Thyroid gland (tissue), 4 donors: Measurements from ENCODE around the gene ANKRD13B. TPM values are rescaled to one million over a fixed set of nuclear protein-coding genes. Genes with fewer than 3 reads are reported as not detected.

Source experiments
- DNase-seq, 2 donors: peaks; one replicate each; pipeline ENCODE4 v3.0.0-alpha.2; 2019
- H3K27ac ChIP-seq, 3 donors: fragments of 200-600 bp; sonication (generic); 1 replicate in 2 of 3; 2 replicates in 1 of 3; pipeline ENCODE4 v1.5.1; 2016 to 2019; ENCODE audit warnings: mild to moderate bottlenecking in 1 of 3, moderate library complexity in 1 of 3
- H3K27me3 ChIP-seq: fragments of 200-600 bp; sonication (generic); one replicate; pipeline ENCODE4 v1.5.1; 2019
- H3K36me3 ChIP-seq, 2 donors: fragments of 200-600 bp; sonication (generic); one replicate each; pipeline ENCODE4 v1.5.1; 2016 to 2019
- H3K4me1 ChIP-seq, 2 donors: fragments of 200-600 bp; sonication (generic); one replicate each; pipeline ENCODE4 v1.5.1; 2017 to 2019
- H3K4me3 ChIP-seq, 3 donors: fragments of 200-600 bp; sonication (generic); replicated peaks in 1 of 3; 1 replicate in 2 of 3; 2 replicates in 1 of 3; pipeline ENCODE4 v1.5.1; 2016; ENCODE audit warnings: mild to moderate bottlenecking in 1 of 3
- H3K9me3 ChIP-seq: fragments of 200-600 bp; sonication (generic); one replicate; pipeline ENCODE4 v1.5.1; 2017
- POLR2A ChIP-seq, 2 donors: fragments of 450-650 bp; IDR thresholded peaks; one replicate each; pipeline ENCODE4 v1.6.1; 2017; ENCODE audit warnings: antibody characterized with exemption in 2 of 2, mild to moderate bottlenecking in 2 of 2, moderate library complexity in 1 of 2
- WGBS, 2 donors: methylation state at CpG; one replicate each; pipeline ENCODE4 v1.1.5; 2017; 5-methylcytosine and 5-hydroxymethylcytosine counted together
- intact Hi-C: fragments of 100-400 bp; cut with DNase I; formaldehyde crosslinking; loops from one replicate; pipeline ENCODE4 v1.15.1; 2023
- total RNA-seq, 4 donors: library from RNA; depleted of rRNA; stranded (reverse); fragments of >200 nt; gene quantifications; one replicate each; pipeline ENCODE4 v1.2.3, GENCODE V29; 2016
- TF ChIP-seq, protein P1 (sequence below), 6 experiments: fragments of 200-600 bp in 3 of 6; fragments of 450-650 bp in 3 of 6; sonication (generic) in 3 of 6; IDR thresholded peaks; one replicate each; pipeline ENCODE4 v1.5.1; 2016 to 2019; ENCODE audit warnings: antibody characterized with exemption in 6 of 6, mild to moderate bottlenecking in 2 of 6, inconsistent platforms in 1 of 6, moderate library complexity in 1 of 6

ANKRD13B gene
- total RNA-seq, 4 donors from 2014 or later, result 1.6 to 5.8 (median 3.1) TPM

DNA sequence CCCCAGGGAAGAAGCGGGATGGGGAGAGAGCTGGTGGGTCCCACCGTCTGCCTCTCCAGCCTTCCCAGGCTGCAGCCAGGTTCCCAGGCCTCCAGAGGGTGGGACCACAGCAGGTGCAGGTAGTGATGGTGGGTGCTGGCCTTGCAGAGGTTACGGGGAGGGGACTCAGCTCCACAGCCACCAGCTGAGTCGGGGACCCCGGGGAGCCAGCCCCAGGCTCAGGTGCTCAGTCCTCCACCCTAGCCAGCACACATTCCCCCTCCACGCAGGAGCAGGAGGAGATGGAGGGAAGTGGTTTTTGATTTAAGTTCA lies 19.4 kb upstream of the ANKRD13B start:
- Histone ChIP-seq H3K4me3 (no peak overlapping the region), H3K36me3 (peaks cover 34 to 43% of the 10 kb centered on the region in 2 donors), H3K27ac (no peak overlapping the region), H3K4me1 (peaks cover 8 to 31% of the 10 kb centered on the region in 2 donors), H3K27me3 (no peaks in the 10 kb centered on the region), H3K9me3 (no peaks in the 10 kb centered on the region)
- DNase-seq, result no peak
- TF ChIP-seq POLR2A (IDR thresholded peaks at IDR 0.05), result no peak
- TF ChIP-seq, protein P1, sequence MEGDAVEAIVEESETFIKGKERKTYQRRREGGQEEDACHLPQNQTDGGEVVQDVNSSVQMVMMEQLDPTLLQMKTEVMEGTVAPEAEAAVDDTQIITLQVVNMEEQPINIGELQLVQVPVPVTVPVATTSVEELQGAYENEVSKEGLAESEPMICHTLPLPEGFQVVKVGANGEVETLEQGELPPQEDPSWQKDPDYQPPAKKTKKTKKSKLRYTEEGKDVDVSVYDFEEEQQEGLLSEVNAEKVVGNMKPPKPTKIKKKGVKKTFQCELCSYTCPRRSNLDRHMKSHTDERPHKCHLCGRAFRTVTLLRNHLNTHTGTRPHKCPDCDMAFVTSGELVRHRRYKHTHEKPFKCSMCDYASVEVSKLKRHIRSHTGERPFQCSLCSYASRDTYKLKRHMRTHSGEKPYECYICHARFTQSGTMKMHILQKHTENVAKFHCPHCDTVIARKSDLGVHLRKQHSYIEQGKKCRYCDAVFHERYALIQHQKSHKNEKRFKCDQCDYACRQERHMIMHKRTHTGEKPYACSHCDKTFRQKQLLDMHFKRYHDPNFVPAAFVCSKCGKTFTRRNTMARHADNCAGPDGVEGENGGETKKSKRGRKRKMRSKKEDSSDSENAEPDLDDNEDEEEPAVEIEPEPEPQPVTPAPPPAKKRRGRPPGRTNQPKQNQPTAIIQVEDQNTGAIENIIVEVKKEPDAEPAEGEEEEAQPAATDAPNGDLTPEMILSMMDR (IDR thresholded peaks at IDR 0.05), result no peak
- intact Hi-C loops, result no loop called here
- WGBS, 2 donors, result 92 to 94% methylated on average over 3 to 6 of the region's 6 CpGs

DNA sequence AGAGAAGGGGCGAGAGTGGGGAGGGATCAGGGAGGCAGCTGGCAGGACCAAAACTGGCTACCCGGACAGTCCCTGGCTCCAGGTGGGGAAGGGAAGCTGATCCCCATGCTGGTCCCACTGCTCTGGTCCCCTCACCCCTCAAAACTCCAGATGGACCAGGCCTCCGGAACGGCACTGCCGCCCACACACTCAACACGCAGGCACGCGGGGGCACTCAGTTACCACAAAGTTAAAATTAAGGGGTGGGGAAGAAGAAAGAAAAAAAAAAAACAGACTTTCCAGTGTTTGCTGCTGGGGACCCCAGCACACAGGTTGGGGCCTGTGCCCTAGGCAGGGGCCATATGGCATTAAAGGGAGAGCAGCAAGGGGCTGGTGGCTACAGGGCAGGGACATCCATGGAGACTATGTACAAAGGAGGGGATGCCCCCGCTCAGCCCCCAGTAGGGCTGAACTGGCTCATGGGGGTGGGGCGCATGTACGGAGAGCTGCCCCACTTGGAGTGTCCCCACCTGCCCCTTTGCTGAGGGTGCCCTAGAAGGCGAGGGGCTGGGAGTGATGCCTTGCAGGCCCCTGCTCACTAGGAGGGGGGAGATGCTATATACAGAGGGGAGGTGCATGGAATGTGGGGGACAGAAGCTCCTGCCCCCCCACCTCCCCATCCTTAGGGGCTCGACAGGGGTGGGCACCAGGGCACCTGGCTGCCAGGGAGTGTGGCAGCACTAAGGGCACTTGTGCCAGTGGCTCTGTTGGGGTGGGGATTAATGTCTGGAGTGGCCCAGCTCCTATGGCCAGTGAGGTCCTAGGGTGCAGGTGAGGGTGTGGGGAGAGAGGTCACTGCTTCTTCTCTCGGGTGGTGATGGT lies 18.8 kb upstream of the ANKRD13B start:
- H3K4me1 ChIP-seq, result peaks cover 8 to 29% of the 10 kb centered on the region in 2 donors
- H3K27me3 ChIP-seq, result no peaks in the 10 kb centered on the region
- TF ChIP-seq, protein P1 (IDR thresholded peaks at IDR 0.05), result no peak
- TF ChIP-seq POLR2A (IDR thresholded peaks at IDR 0.05), result no peak
- no peaks in the 10 kb centered on the region for H3K9me3 ChIP-seq
- no peak overlapping the region for H3K4me3 ChIP-seq
- intact Hi-C loops, result no loop called here
- 91 to 96% methylated on average over 12 to 13 of the region's 14 CpGs for WGBS, 2 donors
- DNase-seq, result peak in 1 of 2 donors; percentile 2
- H3K27ac ChIP-seq, result no peak overlapping the region
- peaks cover 34 to 44% of the 10 kb centered on the region in 2 donors for H3K36me3 ChIP-seq

DNA sequence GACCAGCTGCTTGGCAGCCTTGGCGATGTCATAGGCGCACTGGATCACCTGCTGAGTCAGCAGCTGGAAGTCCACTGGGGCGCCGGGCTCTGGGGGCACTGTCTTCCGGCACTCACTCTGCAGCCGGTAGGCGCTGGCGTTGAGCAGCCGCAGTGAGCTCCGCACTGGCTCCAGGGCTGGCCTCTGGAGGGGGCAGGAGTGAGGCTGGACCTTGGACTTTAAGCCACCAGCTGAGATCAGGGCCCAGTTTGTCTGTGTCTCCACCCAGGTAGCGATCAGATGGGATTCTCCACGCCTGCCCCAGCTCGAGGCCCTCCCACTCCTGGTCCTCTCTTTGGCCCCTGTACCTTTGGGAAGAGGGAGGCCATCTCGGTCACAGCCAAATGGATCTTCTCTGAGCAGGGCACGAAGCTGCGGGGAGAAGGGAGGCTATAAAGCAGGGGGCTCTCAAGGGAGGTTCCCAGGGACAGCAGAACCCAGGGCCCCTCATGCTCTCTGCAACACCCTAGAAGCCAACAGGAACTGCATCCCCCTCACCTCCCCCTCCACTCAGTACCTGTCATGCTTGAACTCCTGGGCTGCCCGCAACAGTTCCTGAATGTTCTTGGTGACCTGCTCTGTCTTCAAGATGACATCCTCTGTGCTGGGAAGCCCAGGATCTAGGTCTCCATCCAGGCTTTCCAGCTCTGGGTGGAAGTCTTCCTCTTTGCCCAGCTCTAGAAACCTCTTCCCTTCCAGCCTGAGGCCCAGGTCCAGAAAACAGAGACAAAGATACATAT lies 18.0 kb upstream of the ANKRD13B start:
- DNase-seq, result no peak
- Histone ChIP-seq H3K9me3 (no peaks in the 10 kb centered on the region), H3K4me3 (no peak overlapping the region), H3K36me3 (peaks cover 34 to 48% of the 10 kb centered on the region in 2 donors), H3K27me3 (no peaks in the 10 kb centered on the region), H3K4me1 (peaks cover 4 to 21% of the 10 kb centered on the region in 2 donors), H3K27ac (no peak overlapping the region)
- no peak for TF ChIP-seq POLR2A (IDR thresholded peaks at IDR 0.05)
- TF ChIP-seq, protein P1 (IDR thresholded peaks at IDR 0.05), result no peak
- WGBS, 2 donors, result 86 to 87% methylated on average over 4 to 9 of the region's 17 CpGs
- intact Hi-C loops, result no loop called here

DNA sequence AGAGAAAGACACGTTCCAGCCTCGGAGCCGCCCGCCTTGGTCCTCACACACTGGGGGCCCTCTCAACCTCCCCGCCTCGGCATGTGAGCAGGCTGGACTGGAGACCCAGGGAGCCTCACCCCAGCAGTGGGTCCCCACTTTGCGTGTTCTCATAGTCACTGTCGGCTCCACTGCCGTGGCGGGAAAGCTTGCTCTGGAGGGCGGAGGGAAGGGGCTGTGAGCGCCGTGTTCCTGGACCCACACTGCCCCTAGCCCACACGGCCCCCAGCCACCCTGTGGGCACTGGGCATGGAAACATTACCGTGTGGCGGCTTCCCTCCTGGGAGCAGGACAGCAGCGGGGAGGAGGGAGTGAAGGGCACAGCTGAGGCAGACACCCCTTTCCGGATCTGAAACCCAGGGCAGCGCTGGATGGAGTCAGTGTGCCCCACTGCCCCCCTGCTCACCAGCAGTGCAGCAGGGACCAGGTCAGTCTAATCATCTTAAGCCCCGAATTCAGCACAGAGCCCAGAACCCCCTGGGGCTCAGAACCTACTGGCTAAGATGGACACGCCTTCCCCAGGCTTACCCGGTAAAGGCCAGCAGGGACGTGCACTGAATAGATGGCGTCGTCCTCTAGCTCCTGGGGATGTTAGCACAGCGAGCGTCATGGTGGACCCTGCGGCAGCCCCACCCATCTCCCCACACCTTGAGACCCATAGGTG lies 17.3 kb upstream of the ANKRD13B start:
- Histone ChIP-seq H3K4me1 (peaks cover 4 to 17% of the 10 kb centered on the region in 2 donors), H3K27ac (no peak overlapping the region), H3K36me3 (peaks cover 34 to 48% of the 10 kb centered on the region in 2 donors), H3K27me3 (no peaks in the 10 kb centered on the region), H3K4me3 (no peak overlapping the region), H3K9me3 (no peaks in the 10 kb centered on the region)
- 92 to 95% methylated on average over 9 to 20 of the region's 28 CpGs for WGBS, 2 donors
- intact Hi-C loops, result no loop called here
- peak in 1 of 2 donors; percentile 3 for DNase-seq
- TF ChIP-seq, protein P1 (IDR thresholded peaks at IDR 0.05), result no peak
- TF ChIP-seq POLR2A (IDR thresholded peaks at IDR 0.05), result no peak
